LoVo (cell line): ENCODE data around the gene UGT1A5.
A peak's percentile ranks its signal among the peaks of the same experiment; 100 is the strongest.
"Not testable (repeated sequence)": the region's sequence is repeated elsewhere in the genome, so short reads cannot be mapped to it uniquely, and the experiment has no call there.

Experiments
- DNase-seq: peaks from one replicate; pipeline ENCODE4 v3.0.0-alpha.2; 2016; ENCODE audit warnings: low spot score

The UGT1A5 gene

DNA sequence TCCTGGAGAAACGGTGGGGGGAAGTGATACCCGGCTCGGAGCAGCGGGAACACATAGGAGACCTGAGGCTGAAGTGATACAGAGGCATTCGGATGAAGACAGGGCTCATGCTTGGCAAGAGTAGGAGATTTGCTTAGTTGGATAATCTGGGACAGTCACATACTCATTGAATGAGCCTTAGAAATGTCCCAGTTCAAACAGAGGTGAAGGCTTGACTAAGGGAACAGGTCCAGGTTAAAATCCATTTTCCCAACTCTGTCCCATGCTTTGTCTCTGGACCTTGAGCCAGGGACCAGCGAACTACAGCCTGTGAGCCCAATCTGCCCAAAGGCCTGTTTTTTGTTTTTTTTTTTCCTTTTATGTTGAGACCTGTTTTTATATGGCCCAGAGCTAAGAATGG, 18.7 kb upstream of the UGT1A5 start:
- DNase-seq: no peak

DNA sequence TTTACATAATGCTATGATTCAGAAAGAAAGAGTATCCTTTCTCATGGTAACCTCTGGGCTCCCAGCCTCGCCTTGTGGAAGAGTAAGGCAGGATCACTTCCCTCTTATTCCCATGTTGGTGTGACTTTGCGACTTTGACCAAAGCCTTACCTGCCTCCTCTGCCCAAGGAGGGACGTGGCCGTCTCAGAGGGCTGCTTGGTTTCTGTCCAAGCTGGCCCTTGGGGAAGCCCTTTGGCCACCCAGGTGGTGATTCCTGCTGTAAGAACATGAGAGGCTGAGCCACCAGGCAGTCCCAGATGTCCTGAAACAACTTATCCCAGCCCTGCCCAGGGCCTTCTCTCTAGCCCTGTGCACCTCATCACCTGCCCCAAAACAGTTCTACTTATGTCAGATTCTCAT, 14.0 kb upstream of the UGT1A5 start:
- DNase-seq: no peak

DNA sequence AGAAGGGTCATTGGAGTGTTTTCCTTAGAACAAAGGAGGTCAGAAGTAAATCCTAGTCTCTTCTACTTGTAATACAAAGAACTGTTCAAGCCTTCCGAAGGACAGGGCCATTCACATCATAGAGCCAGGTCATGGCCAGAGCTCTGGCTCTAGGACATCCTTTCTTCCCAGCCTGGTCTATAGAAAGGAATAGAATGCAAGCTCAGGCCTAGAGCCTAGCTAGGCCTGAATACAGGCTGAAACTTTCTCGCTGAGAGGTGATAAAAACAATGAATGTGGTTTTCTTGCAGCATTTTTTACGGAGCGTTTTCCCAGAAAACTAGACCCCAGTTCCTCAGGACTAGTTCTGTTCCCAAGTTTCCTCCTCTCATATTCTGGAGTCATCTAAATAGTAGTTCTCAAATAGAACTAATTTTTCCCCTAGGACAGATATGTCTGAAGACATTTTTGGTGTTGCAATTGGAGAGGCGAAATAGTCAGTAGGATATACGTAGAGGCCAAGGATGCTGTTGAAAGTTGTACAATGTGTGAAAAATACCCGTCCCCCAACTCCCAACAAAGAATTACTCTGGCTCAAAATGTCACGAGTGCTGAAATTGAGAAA, 13.2 kb upstream of the UGT1A5 start:
- no peak for DNase-seq

DNA sequence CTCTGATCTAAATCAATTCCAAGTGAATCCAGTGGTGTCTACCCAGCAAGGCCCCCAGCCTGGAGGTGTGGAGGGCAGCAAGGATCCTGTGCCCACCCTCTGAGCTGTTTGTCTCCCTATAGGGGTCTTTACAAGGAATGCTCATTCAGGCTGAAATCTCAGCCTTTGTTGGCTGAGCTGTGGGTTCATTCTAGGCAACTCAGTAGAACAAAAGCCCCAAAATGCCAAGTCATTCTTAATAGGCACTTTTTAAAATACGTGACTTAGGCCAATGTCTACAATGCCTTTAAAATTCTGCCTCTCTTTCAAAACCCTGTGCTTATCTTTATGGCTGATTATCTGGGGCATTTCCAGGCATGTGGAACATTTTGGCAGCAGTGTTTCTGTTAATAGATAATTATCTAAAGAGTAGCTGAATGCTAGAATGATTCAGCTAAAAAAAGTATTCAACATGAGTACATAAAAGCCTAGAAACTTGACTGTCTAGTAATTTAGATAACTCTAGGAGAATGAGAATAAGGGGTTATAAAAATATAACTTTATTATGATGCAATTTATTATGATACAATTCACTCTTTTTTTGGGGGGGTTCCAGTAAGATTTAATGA, 12.6 kb upstream of the UGT1A5 start:
- peak; percentile 90 for DNase-seq

DNA sequence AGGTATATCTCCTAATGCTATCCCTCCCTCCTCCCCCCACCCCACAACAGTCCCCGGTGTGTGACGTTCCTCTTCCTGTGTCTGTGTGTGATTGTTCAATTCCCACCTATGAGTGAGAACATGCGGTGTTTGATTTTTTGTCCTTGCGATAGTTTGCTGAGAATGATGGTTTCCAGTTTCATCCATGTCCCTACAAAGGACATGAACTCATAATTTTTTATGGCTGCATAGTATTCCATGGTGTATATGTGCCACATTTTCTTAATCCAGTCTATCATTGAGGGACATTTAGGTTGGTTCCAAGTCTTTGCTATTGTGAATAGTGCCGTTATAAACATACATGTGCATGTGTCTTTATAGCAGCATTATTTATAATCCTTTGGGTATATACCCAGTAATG, 11.9 kb upstream of the UGT1A5 start:
- not testable (repeated sequence) for DNase-seq

DNA sequence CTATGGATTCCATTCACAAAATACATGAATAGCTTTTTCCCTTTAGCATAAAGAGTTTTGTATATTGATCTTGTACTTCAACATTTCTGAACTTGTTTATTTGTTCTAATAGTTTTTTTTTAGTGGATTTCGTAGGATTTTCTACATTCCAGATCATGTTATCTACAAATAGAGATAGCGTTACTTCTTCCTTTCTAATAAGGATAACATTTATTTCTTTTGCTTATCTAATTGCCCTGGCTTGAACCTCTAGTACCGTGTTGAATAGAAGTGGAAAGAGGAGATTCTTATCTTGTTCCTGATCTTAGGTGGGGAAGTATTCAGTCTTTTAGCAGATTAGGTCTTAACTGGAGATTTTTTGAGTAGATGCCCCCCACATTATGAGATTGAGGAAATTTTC, 10.5 kb upstream of the UGT1A5 start:
- DNase-seq: no peak

DNA sequence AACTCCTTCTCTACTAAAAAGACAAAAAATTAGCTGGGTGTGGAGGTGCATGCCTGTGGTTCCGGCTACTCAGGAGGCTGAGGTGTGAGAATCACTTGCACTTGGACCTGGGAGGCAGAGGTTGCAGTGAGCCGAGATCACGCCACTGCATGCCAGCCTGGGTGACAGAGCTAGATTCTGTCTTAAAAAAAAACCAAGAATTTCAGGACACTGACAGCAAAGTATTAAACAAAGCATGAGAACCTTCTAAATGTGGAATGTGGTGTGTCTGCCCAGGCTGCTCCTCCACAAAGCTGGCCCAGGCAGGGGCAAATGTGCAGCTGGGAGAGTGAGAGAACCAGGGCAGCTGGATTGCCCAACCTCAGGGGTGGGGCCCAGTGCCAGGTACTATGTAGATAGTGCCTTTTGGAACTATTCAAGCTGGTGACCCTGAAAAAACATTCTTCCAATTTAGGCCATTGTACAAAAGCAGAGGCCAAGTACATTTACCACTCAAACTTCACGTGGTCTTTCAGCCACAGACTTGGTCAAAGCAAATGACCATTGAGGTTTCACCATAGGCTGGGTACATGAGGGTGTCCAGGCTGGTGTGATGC, 6.7 kb upstream of the UGT1A5 start:
- no peak for DNase-seq

DNA sequence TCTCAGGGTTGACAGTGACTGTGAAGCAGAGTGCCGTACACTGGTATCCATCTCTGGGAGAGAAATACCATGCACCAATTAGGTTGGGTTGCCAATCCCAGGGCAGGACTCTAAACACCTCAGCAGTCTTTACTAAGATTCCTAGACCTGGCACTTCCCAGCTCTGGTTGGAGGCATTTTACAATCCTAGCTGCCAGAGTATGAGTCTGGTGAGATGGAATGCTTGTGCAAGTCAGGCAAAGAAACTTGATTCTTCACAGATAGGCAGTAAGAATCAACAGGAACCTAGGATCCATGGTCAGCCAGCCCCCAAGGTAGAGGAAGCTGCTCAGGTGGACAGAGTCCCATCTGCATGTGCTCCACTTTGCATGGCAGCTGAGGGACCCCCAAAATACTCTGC, 6.0 kb upstream of the UGT1A5 start:
- no peak for DNase-seq

DNA sequence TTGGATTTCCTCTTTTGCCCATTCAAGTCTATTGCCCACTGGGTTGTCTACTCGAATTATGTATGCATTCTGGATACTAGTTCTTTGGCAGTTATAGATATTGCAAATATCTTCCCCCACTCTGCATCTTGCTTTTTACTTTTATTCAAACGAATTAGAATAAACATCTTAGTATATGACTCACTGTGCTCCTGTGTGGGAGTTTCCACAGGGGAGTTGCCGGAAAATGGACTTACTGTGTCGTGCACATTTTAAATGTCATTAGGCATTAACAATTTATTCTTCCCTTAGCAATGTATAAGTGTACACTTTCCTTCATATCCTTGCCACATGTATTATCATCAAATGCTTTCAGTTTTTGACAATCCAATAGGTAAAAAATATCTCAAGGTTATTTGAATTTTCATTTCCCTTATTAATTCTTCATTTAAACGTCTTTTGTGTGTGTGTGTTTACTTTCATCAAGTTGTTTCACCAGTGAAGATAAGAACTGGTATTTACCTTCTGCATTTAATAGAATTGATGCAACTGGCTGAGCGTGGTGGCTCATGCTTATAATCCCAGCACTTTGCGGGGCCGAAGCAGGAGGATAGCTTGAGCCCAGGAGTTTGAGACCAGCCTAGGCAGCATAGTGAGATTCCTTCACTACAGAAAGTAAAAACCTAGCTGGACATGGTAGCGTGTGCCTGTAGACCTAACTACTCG, 4.6 kb upstream of the UGT1A5 start:
- no peak for DNase-seq

DNA sequence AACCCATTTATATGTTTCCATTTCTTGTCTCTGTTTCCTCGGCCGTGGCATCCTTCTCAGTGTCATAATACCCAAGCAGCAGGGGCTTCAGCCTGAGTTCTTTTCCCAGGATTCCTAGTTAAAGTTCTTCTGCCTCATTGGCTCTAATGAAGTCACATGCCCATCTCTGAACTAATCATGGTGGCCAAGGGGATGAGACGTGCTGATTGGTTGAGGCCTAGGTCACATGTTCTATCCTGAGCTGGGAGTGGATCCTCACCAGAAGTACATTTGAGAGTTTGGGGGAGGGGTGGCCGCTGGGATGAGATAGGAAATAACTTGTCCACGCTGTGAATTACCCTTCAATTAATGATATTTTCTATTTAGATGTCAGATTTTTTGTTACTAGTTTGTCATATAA, 3.8 kb upstream of the UGT1A5 start:
- DNase-seq: no peak

DNA sequence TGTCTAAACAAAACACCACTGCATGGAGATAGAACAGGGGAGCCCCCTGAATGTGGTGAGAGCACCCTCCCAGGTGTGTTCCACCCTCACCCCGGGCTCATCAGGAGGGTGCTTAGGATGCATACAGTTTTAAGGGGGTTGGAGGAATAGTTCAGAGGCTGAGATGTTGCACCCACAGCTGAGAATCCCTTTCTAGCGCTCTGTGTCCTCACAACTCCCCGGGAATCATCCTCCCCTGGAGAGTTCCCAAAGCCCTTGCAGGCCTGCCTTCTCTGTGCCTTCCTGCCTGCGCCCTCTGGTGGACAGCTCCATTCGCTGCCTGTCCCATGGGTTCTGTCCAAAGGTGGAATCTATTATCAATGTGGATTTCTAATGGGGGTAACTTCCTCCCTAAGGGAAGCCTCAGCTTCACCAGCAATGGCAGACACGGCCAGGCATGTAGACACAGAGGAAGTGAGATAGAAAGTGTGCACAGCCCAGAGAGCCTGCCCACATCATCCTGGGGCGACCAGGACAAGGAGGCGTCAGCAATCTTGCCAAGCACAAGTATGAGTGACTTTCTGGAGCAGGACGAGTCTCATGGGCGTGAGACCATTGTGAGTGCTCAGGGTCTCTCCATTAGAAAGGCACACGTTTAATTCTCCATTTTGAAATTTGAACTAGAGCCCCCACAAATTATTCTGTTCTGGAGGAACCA, 1.2 kb upstream of the UGT1A5 start:
- peak; percentile 73 for DNase-seq

DNA sequence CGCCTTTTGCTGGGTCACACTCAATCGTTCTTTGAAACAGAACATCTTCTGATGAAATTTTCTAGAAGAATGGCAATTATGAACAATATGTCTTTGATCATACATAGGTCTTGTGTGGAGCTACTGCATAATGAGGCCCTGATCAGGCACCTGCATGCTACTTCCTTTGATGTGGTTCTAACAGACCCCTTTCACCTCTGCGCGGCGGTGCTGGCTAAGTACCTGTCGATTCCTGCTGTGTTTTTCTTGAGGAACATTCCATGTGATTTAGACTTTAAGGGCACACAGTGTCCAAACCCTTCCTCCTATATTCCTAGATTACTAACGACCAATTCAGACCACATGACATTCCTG, 532 bp downstream of the UGT1A5 start:
- no peak for DNase-seq

DNA sequence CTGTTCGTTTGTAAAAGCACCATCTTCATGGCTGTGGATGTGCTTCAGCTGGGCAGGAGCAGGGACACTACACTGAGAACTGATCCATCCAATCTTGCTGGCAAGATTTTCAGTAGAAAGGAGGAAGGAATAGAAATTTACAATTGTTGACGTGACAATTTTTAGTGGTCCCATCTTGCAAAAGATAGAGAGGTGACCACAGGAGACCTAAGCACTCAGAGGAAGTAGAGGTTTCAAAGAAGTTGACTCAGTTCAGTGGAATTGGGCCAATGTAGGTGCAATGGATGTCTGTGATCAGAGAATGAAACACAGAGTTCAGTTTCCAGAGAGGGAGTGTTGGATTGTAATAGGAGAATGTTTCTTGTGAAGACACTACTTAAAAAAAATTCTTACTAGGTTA, 1.4 kb downstream of the UGT1A5 start:
- no peak for DNase-seq

DNA sequence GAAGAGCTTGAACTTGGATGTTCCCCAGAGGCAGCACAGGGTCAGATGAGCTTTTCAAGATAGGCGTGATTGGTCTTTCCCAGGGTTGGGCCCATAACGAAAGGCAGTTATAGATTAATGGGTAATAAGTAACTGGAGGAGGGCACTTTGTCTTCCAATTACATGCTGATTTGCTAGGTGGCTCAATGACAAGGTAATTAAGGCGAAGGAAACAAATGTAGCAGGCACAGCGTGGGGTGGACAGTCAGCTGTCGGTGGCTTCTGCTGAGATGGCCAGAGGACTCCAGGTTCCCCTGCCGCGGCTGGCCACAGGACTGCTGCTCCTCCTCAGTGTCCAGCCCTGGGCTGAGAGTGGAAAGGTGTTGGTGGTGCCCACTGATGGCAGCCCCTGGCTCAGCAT, 5.8 kb downstream of the UGT1A5 start, which contains the start of gene UGT1A4:
TSS of gene UGT1A4 (plus strand) at position 185 of the 400 bp plus-strand sequence. CDS start at position 270, 85 bp downstream.
- no peak for DNase-seq

DNA sequence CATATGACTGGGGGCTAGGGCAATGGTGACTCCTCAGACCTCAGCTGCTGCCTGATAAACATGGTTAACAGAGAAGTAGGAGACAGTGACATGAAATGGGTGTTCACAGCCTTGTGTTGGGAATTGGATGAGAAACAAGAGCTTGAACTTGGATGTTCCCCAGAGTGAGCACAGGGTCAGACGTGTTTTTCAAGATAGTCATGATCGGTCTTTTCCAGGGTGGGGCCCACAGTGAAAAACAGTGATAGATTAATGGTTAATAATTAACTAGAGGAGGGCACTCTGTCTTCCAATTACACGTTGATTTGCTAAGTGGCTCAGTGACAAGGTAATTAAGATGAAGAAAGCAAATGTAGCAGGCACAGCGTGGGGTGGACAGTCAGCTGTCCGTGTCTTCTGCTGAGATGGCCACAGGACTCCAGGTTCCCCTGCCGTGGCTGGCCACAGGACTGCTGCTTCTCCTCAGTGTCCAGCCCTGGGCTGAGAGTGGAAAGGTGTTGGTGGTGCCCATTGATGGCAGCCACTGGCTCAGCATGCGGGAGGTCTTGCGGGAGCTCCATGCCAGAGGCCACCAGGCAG, 16.1 kb downstream of the UGT1A5 start, which contains the start of gene UGT1A3:
TSS of gene UGT1A3 (plus strand) at position 320 of the 579 bp plus-strand sequence. CDS start at position 405, 85 bp downstream.
- DNase-seq: no peak

DNA sequence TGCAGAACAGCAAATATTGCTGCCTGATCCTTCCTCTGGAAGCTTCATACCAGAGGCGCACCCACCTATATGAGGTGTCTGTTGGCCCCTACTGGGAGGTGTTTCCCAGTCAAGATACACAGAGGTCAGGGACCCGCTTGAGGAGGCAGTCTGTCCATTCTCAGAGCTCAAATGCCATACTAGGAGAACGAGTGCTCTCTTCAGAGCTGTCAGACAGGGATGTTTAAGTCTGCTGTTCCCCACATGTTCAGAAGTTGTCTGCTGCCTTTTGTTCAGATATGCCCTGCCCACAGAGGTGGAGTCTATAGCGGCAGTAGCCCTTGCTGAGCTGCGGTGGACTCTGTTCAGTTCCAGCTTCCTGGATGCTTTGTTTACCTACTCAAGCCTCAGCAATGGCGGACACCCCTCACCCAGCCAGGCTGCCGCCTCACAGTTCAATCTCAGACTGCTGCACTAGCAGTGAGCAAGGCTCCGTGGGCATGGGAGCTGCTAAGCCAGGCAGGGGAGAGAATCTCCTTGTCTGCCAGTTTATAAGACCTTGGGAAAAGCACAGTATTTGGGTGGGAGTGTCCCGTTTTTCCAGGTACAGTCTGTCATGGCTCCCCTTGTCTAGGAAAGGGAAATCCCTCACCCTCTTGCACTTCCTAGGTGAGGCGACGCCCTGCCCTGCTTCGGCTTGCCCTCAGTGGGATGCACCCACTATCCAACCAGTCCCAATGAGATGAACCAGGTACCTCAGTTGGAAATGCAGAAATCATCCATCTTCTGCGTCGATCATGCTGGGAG, 24.4 kb downstream of the UGT1A5 start:
- DNase-seq: not testable (repeated sequence)

DNA sequence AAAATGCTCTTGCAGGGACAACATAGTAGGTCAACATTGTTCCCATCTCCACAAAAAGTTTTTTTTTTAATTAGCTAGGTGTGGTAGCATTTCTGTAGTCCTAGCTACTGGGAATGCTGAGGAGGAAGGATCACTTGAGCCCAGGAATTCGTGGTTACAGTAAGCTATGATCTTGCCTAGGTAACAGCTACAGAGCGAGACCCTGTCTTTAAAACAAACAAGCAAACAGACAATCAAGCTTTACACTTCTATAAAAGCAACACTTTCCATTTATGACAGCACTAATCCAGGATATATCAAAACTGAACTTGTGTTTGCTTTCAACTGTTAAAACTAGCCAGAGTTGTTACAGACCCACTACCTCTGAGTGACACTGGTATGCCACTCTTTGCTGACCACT, 28.2 kb downstream of the UGT1A5 start:
- DNase-seq: no peak

DNA sequence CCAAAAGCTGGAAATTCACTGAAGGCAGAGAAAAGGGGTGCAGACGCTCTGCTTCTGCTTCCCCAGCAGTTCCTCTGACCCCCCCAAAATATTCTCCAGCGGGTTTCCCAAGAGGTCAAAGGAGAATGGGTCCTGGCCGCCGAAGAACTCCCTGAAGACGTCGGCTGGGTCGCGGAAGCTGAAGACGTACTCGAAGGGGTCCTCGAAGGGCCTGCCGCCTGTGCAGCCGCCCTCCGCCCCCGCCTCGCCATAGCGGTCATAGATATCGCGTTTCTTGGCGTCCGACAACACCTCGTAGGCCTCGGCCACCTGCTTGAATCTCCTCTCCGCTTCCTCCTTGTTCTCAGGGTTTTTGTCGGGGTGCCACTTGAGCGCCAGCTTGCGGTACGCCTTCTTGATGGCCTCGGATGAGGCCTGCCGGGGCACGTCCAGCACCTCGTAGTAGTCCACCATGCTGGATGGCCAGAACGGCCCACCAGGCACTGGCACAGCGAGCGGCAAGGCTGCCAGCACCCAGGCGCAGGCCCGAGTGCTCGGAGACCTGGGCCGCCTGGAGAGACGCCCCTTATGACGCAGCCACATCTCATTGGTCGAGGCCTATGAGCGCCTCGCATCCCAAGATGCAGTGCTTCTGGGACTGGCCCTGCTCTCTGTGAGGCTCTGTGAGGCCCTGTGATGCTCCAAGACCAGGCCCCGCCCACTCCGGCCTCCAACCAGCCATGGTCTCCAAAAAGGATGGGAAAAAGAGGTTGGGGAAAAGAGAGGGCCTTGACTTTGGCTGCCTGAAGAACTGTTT, 31.0 kb downstream of the UGT1A5 start:
- DNase-seq: no peak

DNA sequence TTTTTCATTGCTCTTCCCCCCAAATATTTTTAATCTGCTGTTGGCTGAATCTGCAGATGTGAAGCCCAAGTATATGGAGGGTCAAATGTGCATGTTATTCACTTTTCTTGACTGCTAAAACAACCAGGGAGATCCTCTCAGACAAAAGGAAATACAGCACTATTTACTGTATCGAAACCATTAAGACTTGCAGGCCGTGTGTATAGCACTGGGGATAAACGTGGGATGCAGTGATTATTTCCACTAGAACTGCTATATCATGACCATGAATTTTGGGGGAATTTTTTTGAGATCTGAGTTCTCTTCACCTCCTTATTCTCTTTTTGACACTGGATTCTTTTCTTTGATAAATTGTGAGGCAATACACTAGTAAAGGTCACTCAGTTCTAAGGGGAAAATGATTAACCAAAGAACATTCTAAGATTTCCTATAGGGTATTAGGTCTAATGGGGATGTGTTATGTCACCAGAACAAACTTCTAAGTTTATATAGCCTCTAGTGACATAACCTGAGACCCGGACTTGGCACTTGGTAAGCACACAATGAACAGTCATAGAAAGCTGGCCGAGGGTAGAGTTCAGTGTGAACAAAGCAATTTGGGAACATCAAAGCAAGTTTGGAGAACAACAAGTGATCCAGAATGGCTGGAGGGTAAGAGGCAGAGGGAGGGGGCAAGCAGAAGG, 32.5 kb downstream of the UGT1A5 start:
- DNase-seq: no peak

DNA sequence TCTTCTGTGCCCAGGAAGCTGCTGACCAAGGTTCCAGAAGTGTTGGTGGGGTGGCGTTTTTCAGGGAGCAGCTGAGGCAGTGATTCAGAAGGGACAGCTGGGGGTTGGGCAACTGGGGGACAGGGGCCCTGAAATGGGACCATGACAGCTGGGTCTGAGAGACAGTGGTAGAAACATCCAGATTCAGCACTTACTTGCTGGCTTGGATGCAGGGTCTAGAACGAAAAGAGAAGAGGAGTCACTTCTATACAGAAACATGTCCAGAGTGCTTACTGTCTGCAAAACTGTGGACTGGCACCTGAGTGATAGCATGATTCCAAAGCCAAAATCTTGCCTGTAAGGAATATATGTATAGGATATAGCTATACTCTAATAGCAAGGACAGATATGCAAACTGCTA, 33.1 kb downstream of the UGT1A5 start:
- not testable (repeated sequence) for DNase-seq
